ENCODE measurements around the gene ITGBL1. TPM values are rescaled to one million over a fixed set of nuclear protein-coding genes. Genes with fewer than 3 reads are reported as not detected.

ITGBL1 gene
- total and polyA plus RNA-seq, 2 of the 13 experiments (the other 11 are each of a cell fraction or from before 2014, with no cell fraction given) = 0.02 TPM; not detected in 1

DNA sequence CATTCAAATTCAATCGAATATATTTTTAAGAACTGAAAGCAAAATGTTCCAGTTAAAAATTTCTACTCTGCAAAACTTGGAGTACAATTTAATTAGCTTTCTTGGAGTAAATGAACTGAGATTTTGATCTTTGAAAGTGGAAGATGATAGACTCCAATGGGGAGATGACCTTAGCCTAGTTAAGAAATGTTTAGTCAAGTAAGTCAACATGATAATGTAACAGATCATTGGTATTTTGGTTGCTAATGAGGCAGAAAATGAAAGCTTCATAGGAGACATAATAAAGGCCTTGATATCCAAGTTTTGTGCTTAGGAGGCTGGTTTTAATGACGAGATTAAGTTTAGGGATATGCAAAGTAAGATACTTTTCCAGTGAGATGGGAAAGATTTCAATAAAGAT, 181.7 kb downstream of the ITGBL1 start:
- intact Hi-C loops (cut with micrococcal nuclease; ENCODE audit: unreplicated experiment) = no loop called here
- ATAC-seq = no peak
- 0% methylated on average over 2 of the region's 2 CpGs for WGBS (ENCODE audit: low lambda C conversion rate)
- no peak overlapping the region for H3K9ac ChIP-seq (ENCODE audit: insufficient read depth, low read depth, low read length)
- BruUV-seq (replicated peaks) = no TSS peak
- no peaks in the 10 kb centered on the region for H3K27me3 ChIP-seq (ENCODE audit: control insufficient read depth in 1 of 2, insufficient read depth in 2 of 2, low read length in 2 of 2)
- H3K4me3 ChIP-seq (replicated peaks in 1 of 3; ENCODE audit: insufficient read depth in 1 of 3, low read depth in 2 of 3, low read length in 3 of 3) = no peak overlapping the region
- H4K20me1 ChIP-seq (ENCODE audit: insufficient read depth, low read length) = no peaks in the 10 kb centered on the region
- no peaks in the 10 kb centered on the region for H3K9me3 ChIP-seq (ENCODE audit: low read length)
- no peak for TF ChIP-seq MED13 (CRISPR knock-in tag; IDR thresholded peaks at IDR 0.05)
- TF ChIP-seq NBN (conservative IDR thresholded peaks at IDR 0.05) = no peak
- TF ChIP-seq ARNTL (CRISPR knock-in tag; IDR thresholded peaks at IDR 0.05) = no peak
- TF ChIP-seq, protein P1, sequence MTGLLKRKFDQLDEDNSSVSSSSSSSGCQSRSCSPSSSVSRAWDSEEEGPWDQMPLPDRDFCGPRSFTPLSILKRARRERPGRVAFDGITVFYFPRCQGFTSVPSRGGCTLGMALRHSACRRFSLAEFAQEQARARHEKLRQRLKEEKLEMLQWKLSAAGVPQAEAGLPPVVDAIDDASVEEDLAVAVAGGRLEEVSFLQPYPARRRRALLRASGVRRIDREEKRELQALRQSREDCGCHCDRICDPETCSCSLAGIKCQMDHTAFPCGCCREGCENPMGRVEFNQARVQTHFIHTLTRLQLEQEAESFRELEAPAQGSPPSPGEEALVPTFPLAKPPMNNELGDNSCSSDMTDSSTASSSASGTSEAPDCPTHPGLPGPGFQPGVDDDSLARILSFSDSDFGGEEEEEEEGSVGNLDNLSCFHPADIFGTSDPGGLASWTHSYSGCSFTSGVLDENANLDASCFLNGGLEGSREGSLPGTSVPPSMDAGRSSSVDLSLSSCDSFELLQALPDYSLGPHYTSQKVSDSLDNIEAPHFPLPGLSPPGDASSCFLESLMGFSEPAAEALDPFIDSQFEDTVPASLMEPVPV (CRISPR knock-in tag; IDR thresholded peaks at IDR 0.05) = no peak
- TF ChIP-seq ZNF549 (CRISPR knock-in tag; IDR thresholded peaks at IDR 0.05) = no peak
- no peak for TF ChIP-seq FLYWCH1 (CRISPR knock-in tag; IDR thresholded peaks at IDR 0.05)
- TF ChIP-seq MZF1 (CRISPR knock-in tag; IDR thresholded peaks at IDR 0.05; ENCODE audit: borderline replicate concordance) = no peak
- TF ChIP-seq ZNF562 (CRISPR knock-in tag; IDR thresholded peaks at IDR 0.05; ENCODE audit: borderline replicate concordance) = no peak
- TF ChIP-seq, protein P2, sequence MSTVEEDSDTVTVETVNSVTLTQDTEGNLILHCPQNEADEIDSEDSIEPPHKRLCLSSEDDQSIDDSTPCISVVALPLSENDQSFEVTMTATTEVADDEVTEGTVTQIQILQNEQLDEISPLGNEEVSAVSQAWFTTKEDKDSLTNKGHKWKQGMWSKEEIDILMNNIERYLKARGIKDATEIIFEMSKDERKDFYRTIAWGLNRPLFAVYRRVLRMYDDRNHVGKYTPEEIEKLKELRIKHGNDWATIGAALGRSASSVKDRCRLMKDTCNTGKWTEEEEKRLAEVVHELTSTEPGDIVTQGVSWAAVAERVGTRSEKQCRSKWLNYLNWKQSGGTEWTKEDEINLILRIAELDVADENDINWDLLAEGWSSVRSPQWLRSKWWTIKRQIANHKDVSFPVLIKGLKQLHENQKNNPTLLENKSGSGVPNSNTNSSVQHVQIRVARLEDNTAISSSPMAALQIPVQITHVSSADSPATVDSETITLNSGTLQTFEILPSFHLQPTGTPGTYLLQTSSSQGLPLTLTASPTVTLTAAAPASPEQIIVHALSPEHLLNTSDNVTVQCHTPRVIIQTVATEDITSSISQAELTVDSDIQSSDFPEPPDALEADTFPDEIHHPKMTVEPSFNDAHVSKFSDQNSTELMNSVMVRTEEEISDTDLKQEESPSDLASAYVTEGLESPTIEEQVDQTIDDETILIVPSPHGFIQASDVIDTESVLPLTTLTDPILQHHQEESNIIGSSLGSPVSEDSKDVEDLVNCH (CRISPR knock-in tag; IDR thresholded peaks at IDR 0.05) = no peak
- no peak for TF ChIP-seq ZNF577 (CRISPR knock-in tag; IDR thresholded peaks at IDR 0.05; ENCODE audit: borderline replicate concordance, low read depth)
- no peak for TF ChIP-seq ATF7-NPFF (CRISPR knock-in tag; IDR thresholded peaks at IDR 0.05; ENCODE audit: low read depth)
- no peak for TF ChIP-seq ZFP1 (CRISPR knock-in tag; IDR thresholded peaks at IDR 0.05)
- TF ChIP-seq ZNF83 (CRISPR knock-in tag; IDR thresholded peaks at IDR 0.05; ENCODE audit: borderline replicate concordance) = no peak
- H2AFZ ChIP-seq (ENCODE audit: low read length) = no peak overlapping the region
- H3K79me2 ChIP-seq (ENCODE audit: insufficient read depth, low read length) = no peaks in the 10 kb centered on the region
- FAIRE-seq = no peak
- no peak overlapping the region for H3K27ac ChIP-seq (ENCODE audit: extremely low read length, insufficient read depth, low read length)
- CTCF ChIA-PET (ENCODE audit: low intra/inter-chr PET ratio, low total read pairs) = no interaction called here
- H3K4me1 ChIP-seq (ENCODE audit: insufficient read depth, low read length) = no peaks in the 10 kb centered on the region
- H3K36me3 ChIP-seq (replicated peaks in 1 of 2; ENCODE audit: control insufficient read depth in 1 of 2, insufficient read depth in 2 of 2, low read length in 2 of 2) = no peaks in the 10 kb centered on the region
- DNase-seq (ENCODE audit: low spot score) = no peak
- no peak overlapping the region for H3K4me2 ChIP-seq (ENCODE audit: low read depth, low read length)
- POLR2A ChIA-PET = no interaction called here
- in situ Hi-C loops (cut with HindIII; ENCODE audit: extremely low pct_ligation_motif_present, low pct_unique_long_range_greater_than_20kb) = no loop called here

All from HepG2 (cell line).